Measurements from ENCODE around the gene LIG3. TPM values are rescaled to one million over a fixed set of nuclear protein-coding genes. Genes with fewer than 3 reads are reported as not detected.
"Not testable (repeated sequence)": the region's sequence is repeated elsewhere in the genome, so short reads cannot be mapped to it uniquely, and the experiment has no call there.

LIG3 gene
- total RNA-seq, 4 donors from 2014 or later: 17.7 to 23.2 (median 20.0) TPM

DNA sequence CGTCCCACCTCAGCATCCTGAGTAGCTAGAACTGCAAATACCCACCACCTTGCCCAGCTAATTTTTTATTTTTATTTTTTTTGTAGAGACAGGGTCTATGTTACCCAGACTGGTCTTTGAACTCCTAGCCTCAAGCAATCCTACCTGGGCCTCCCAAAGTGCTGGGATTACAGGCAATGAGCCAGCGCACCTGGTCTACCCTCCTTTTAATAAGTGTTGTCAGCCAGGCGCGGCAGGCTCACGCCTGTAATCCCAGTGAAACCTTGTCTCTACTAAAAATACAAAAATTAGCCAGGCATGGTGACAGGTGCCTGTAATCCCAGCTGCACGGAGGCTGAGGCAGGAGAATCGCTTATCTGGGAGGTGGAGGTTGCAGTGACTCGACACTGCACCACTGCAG lies 63.9 kb downstream of the LIG3 start:
- DNase-seq (ENCODE audit: low spot score): no peak
- ATAC-seq (ENCODE audit: low FRiP score): no peak
- TF ChIP-seq, protein P1, sequence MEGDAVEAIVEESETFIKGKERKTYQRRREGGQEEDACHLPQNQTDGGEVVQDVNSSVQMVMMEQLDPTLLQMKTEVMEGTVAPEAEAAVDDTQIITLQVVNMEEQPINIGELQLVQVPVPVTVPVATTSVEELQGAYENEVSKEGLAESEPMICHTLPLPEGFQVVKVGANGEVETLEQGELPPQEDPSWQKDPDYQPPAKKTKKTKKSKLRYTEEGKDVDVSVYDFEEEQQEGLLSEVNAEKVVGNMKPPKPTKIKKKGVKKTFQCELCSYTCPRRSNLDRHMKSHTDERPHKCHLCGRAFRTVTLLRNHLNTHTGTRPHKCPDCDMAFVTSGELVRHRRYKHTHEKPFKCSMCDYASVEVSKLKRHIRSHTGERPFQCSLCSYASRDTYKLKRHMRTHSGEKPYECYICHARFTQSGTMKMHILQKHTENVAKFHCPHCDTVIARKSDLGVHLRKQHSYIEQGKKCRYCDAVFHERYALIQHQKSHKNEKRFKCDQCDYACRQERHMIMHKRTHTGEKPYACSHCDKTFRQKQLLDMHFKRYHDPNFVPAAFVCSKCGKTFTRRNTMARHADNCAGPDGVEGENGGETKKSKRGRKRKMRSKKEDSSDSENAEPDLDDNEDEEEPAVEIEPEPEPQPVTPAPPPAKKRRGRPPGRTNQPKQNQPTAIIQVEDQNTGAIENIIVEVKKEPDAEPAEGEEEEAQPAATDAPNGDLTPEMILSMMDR (IDR thresholded peaks at IDR 0.05): no peak

DNA sequence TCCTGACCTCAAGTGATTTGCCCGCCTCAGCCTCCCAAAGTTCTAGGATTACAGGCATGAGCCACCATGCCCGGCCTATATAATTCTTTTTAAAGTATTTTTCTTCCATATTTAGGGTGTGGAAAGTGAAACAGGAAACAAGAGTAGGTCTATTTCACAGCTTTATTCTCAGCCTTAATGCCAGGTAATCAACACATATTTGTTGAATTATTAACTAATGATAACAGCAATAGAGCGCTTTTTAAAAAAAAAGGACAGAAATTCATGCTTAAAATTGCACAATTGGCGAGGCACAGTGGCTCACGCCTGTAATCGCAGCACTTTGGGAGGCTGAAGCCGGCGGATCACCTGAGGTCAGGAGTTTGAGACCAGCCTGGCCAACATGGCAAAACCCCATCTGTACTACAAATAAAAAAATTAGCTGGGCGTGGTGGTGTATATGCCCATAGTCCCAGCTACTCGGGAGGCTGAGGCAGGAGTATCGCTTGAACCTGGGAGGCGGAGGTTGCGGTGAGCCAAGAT lies 65.2 kb downstream of the LIG3 start:
- not testable (repeated sequence) for DNase-seq (ENCODE audit: low spot score); ATAC-seq (ENCODE audit: low FRiP score)

DNA sequence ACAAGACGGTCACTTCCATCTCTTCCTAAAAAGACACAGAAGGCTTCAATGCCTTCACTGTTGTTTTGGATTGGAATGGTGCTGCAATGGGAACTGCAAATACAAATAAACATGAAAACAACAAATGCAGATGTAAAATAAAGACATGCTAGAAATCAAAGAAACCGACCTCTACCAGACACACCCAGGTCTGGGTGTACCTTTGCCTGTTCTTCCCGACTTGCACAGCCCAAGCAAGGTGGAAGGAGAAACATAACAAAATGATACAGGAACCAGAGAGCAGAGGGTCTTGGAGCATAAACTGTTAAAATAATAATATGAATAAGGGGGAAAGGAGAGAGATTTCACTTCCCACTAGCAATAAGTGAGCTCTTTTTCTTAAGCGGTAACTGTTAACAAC lies 65.9 kb downstream of the LIG3 start:
- ATAC-seq (ENCODE audit: low FRiP score) (no peak), DNase-seq (ENCODE audit: low spot score) (no peak)
- TF ChIP-seq, protein P1 (IDR thresholded peaks at IDR 0.05): no peak

DNA sequence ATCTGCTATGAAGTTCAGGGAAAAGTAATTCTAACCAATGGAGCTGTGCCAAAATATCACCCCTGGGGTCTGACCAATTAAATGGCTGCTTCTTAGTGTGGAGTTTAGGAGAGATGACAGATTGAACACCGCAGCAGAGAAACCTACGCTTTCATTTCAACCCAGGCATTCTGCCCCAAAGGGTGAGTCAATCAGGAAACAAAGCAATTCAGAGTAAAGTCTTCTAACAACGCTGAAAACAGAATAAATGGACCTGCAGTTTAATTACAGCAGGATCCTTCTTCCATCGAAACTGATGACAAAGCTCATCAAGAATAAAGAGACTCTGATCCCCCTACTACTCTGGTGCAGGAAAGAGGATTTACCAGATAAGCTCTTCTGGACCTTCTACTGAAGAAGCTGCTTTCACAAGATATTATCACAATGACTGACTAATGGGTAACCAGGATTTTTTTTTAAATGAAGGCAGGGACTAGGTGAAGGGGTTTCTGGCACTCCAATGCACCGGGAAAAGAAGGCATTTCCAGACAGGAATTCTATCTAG lies 66.5 kb downstream of the LIG3 start:
- TF ChIP-seq, protein P1 (IDR thresholded peaks at IDR 0.05): no peak
- no peak for DNase-seq (ENCODE audit: low spot score)
- ATAC-seq (ENCODE audit: low FRiP score): no peak

DNA sequence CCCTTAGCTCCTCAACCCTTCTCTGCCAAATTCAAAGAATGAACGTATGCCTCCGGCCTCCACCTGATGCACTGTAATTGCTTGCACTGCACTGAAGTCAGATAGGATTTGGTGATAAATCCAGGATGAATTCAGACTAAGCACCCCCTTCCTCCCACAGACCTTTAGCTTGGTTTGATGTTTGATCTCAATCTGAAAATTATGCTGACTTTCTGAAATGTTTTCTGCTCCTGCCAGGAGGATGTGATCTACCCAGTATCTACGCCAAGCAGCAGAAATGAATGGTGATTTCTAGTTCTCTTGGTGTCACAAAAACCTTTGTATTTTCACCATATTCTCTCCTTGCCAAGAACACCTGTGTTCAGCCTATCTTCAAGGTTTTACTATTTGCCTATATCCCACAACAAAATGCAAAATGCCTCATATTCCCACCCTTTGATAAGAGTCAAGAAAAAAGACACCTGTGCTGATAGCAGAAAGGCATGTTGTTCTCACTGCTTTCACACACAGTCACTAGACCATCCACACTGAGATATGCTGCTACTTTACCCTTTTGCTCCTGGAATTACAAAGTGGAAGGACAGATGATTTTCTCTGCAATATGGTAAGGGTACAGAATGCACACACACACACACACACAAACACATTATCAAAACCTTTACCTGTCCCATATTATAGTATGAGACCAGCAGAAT lies 68.5 kb downstream of the LIG3 start:
- no peak for ATAC-seq (ENCODE audit: low FRiP score)
- no peak for DNase-seq (ENCODE audit: low spot score)
- TF ChIP-seq, protein P1 (IDR thresholded peaks at IDR 0.05): no peak

DNA sequence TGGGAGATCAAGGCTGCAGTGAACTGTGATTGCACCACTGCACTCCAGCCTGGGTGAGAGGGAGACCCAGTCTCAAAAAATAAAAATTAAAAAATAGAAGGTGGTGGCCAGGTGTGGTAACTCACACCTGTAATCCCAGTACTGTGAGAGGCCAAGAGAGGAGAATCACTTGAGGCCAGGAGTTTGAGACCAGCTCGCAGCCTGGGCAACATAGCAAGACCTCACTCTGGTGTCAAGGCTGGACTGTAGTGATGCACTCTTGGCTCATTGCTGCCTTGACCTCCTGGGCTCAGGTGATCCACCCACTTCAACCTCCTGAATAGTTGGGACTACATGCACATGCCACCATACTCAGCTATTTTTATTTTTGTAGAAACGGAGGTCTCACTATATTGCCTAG lies 69.9 kb downstream of the LIG3 start:
- ATAC-seq (ENCODE audit: low FRiP score) (no peak), DNase-seq (ENCODE audit: low spot score) (no peak)
- TF ChIP-seq, protein P1 (IDR thresholded peaks at IDR 0.05): no peak

DNA sequence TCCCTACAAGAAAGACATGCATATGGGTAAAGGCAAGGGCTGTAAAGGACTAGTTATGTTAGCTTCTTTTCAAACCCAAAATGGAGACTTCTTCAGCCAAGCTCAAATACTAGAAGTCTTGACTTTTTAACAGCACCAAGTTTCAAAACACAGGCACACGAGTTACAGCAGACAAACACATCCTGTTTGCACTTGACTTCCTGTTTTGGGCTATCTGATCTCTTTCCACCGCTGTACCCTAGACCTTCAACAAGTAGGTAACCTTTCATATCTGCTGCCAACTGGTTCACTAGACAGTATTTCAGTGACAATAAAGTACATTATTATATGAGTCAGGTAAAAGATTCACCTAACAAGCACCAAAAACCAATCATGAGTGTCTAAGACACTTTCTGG lies 70.9 kb downstream of the LIG3 start:
- no peak for ATAC-seq (ENCODE audit: low FRiP score)
- DNase-seq (ENCODE audit: low spot score): no peak
- TF ChIP-seq, protein P1 (IDR thresholded peaks at IDR 0.05): no peak
